Ishikawa (cell line): ENCODE data around the gene APBA1.

Source experiments
- EGR1 ChIP-seq: IDR thresholded peaks from 2 replicates; pipeline ENCODE4 v1.6.1; 2012
- EP300 ChIP-seq: IDR thresholded peaks from 2 replicates; pipeline ENCODE4 v1.6.1; 2012; ENCODE audit warnings: borderline replicate concordance
- NFIC ChIP-seq: IDR thresholded peaks from 2 replicates; pipeline ENCODE4 v1.6.1; 2012
- RAD21 ChIP-seq: IDR thresholded peaks from 2 replicates; pipeline ENCODE4 v1.6.1; 2012; ENCODE audit warnings: low read depth
- TAF1 ChIP-seq: IDR thresholded peaks from 2 replicates; pipeline ENCODE4 v1.6.1; 2012; ENCODE audit warnings: low read depth, mild to moderate bottlenecking
- YY1 ChIP-seq: IDR thresholded peaks from 2 replicates; pipeline ENCODE4 v1.6.1; 2012; ENCODE audit warnings: low read depth
- ZBTB7A ChIP-seq: IDR thresholded peaks from 2 replicates; pipeline ENCODE4 v1.6.1; 2012; ENCODE audit warnings: low read depth

GRCh38 chr9:69411246-69411645 lies 260.9 kb downstream of the APBA1 start:
- no peak for TF ChIP-seq YY1
- TF ChIP-seq EGR1: no peak
- no peak for TF ChIP-seq EP300
- TF ChIP-seq TAF1: no peak
- TF ChIP-seq ZBTB7A: no peak
- TF ChIP-seq NFIC: no peak
- TF ChIP-seq RAD21: no peak
